K562 (cell line): ENCODE measurements around the gene ZSCAN12. TPM values are rescaled to one million over a fixed set of nuclear protein-coding genes. Genes with fewer than 3 reads are reported as not detected.

ENCODE experiments used
- BRD4 ChIP-seq: fragments of 200-600 bp; sonication (generic); IDR thresholded peaks from 2 replicates; pipeline ENCODE4 v1.6.1; 2017; ENCODE audit warnings: inconsistent platforms
- FOXJ2 ChIP-seq: fragments of 200-800 bp; sonication (Bioruptor generic); IDR thresholded peaks from 2 replicates; pipeline ENCODE4 v1.6.1; 2016; ENCODE audit warnings: missing genetic modification characterization, missing compliant biosample characterization
- FOXP4 ChIP-seq: sonication (generic); formaldehyde crosslinking; IDR thresholded peaks from 2 replicates; pipeline ENCODE4 v1.8.0; 2022; ENCODE audit warnings: mild to moderate bottlenecking, missing genetic modification reagents, borderline replicate concordance
- GABPA ChIP-seq: fragments of 200-800 bp; sonication (Bioruptor generic); conservative IDR thresholded peaks from 2 replicates; pipeline ENCODE4 v1.6.1; 2016; ENCODE audit warnings: low read depth, missing genetic modification characterization, missing compliant biosample characterization
- HMGXB4 ChIP-seq: sonication (generic); formaldehyde crosslinking; IDR thresholded peaks from 2 replicates; pipeline ENCODE4 v1.8.1; 2023; ENCODE audit warnings: mild to moderate bottlenecking, missing genetic modification reagents
- NUFIP1 ChIP-seq: fragments of 450-650 bp; IDR thresholded peaks from 2 replicates; pipeline ENCODE4 v1.6.1; 2018; ENCODE audit not compliant: partially characterized antibody
- RREB1 ChIP-seq: fragments of 250-450 bp; sonication (Bioruptor Pico); IDR thresholded peaks from 2 replicates; pipeline ENCODE4 v1.4.0; 2020
- SIN3B ChIP-seq: fragments of 450-650 bp; IDR thresholded peaks from 2 replicates; pipeline ENCODE4 v1.6.1; 2017; ENCODE audit warnings: low read depth, mild to moderate bottlenecking, moderate library complexity
- THRA ChIP-seq: fragments of 450-650 bp; IDR thresholded peaks from 2 replicates; pipeline ENCODE4 v1.6.1; 2017; ENCODE audit warnings: mild to moderate bottlenecking, moderate library complexity
- ZNF511 ChIP-seq: sonication (generic); formaldehyde crosslinking; IDR thresholded peaks from 2 replicates; pipeline ENCODE4 v1.8.0; 2022; ENCODE audit warnings: mild to moderate bottlenecking, missing genetic modification reagents
- ZNF639 ChIP-seq, 2 experiments: fragments of 200-800 bp in 1 of 2; sonication (Bioruptor generic) in 1 of 2; sonication (generic) in 1 of 2; formaldehyde crosslinking in 1 of 2; IDR thresholded peaks in 1 of 2; conservative IDR thresholded peaks in 1 of 2; 2 replicates each; pipeline versions ENCODE4 v1.5.0 to v1.6.1; 2016 to 2020; ENCODE audit warnings: missing compliant biosample characterization in 1 of 2, missing genetic modification characterization in 1 of 2, missing genetic modification reagents in 1 of 2
- polyA plus RNA-seq, 8 experiments: library from polyadenylated mRNA; depleted of rRNA in 4 of 8; stranded (reverse) in 5 of 8; unstranded in 3 of 8; fragments of >200 nt; fragmentation: Nextera tagmentation in 2 of 8; fragmentation: Illumina TruSeq in 1 of 8; extraction: Ambion mirVana in 2 of 8; extraction: Trizol in 1 of 8; gene quantifications; 2 replicates each; pipeline versions ENCODE4 v1.2.1 to v1.2.3, GENCODE V29; 2011 to 2014; ENCODE audit warnings: inconsistent platforms in 1 of 8, missing spikeins in 1 of 8
- total RNA-seq, 7 experiments: library from RNA; depleted of rRNA in 6 of 7; stranded (reverse); fragments of >200 nt in 6 of 7; fragmentation: Illumina TruSeq in 2 of 7; extraction: Trizol in 2 of 7; gene quantifications; 2 replicates each; pipeline versions ENCODE4 v1.2.1 to v1.2.3, GENCODE V29; 2011 to 2021; ENCODE audit warnings: low replicate concordance in 1 of 7

The ZSCAN12 gene
- total and polyA plus RNA-seq, 9 of the 15 experiments (the other 6 are each of a cell fraction or from before 2014, with no cell fraction given), result 2.5 to 19.6 (median 12.5) TPM

- TF ChIP-seq RREB1 (CRISPR knock-in tag) (peak; percentile 71; the same call in 1 of the 2 replicates), ZNF639 (CRISPR knock-in tag; conservative IDR thresholded peaks at IDR 0.05 in 1 of 2, IDR thresholded peaks at IDR 0.05 in 1 of 2) (peak in 1 of 2 experiments; percentile 62; a peak in 2 of 4 replicates), GABPA (tag) (peak; percentile 96), BRD4 (peak; percentile 86; the same call in 1 of the 2 replicates), NUFIP1 (no peak), ZNF511 (CRISPR knock-in tag) (peak; percentile 94; the same call in 1 of the 2 replicates), FOXP4 (CRISPR knock-in tag) (no peak), FOXJ2 (tag) (peak; percentile 88), HMGXB4 (CRISPR knock-in tag) (peak; percentile 56; the same call in 1 of the 2 replicates), THRA (no peak), SIN3B (peak; percentile 51)
Observed at GRCh38 chr6:28349892-28350737, 49.4 kb downstream of the ZSCAN12 start, which contains the start of gene ZKSCAN3 (continued).
